Ectodermal cell (in vitro differentiated cells): Measurements from ENCODE around the gene NSG1.

Experiments
- H3K27ac ChIP-seq: 2 replicates; pipeline ENCODE4 v1.7.0; 2013; ENCODE audit warnings: mild to moderate bottlenecking, low read depth, low read length; ENCODE audit not compliant: insufficient read depth, poor library complexity, severe bottlenecking
- H3K27me3 ChIP-seq: 2 replicates; pipeline ENCODE4 v1.7.0; 2013; ENCODE audit warnings: mild to moderate bottlenecking, low read length; ENCODE audit not compliant: insufficient read depth, control insufficient read depth, poor library complexity, severe bottlenecking
- H3K36me3 ChIP-seq: one replicate; pipeline ENCODE4 v1.7.0; 2013; ENCODE audit warnings: low read length; ENCODE audit not compliant: control insufficient read depth, insufficient read depth
- H3K4me1 ChIP-seq: one replicate; pipeline ENCODE4 v1.7.0; 2013; ENCODE audit warnings: low read length; ENCODE audit not compliant: control insufficient read depth, insufficient read depth
- H3K4me3 ChIP-seq: 2 replicates; pipeline ENCODE4 v1.7.0; 2013; ENCODE audit warnings: low read depth, low read length, control low read depth; ENCODE audit not compliant: insufficient read depth
- H3K9me3 ChIP-seq: 2 replicates; pipeline ENCODE4 v1.7.0; 2013; ENCODE audit warnings: mild to moderate bottlenecking, low read length, moderate library complexity; ENCODE audit not compliant: control insufficient read depth
- WGBS, 2 experiments: methylation state at CpG; one replicate each; pipeline ENCODE4 v1.1.7; 2013; ENCODE audit warnings: missing lambda C conversion rate in 2 of 2; 5-methylcytosine and 5-hydroxymethylcytosine counted together

The NSG1 gene

DNA sequence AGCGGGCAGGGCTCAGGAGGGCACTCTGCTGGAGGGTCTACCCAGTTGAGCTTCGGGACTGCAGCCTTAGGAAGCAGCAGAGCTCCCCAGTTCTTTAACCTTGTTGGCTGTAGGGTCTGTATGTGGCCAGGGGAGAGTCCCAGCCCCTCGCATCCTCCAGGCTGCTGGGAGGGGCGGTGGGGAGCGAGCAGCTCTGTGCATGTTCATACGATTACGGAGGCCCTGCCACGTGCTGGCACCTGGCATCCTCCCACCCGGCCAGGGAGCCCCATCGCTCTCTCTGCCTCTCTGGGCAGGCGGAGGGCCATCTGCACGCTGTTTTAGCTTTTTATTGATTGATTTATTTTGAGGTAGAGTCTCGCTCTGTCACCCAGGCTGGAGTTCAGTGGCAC is 21.2 kb downstream of the NSG1 start:
- Histone ChIP-seq H3K9me3 (no peaks in the 10 kb centered on the region), H3K27ac (no peak overlapping the region), H3K4me3 (no peak overlapping the region), H3K4me1 (no peaks in the 10 kb centered on the region), H3K36me3 (no peaks in the 10 kb centered on the region), H3K27me3 (no peaks in the 10 kb centered on the region)
- 87 to 90% methylated on average over 13 of the region's 13 CpGs for WGBS, 2 experiments

DNA sequence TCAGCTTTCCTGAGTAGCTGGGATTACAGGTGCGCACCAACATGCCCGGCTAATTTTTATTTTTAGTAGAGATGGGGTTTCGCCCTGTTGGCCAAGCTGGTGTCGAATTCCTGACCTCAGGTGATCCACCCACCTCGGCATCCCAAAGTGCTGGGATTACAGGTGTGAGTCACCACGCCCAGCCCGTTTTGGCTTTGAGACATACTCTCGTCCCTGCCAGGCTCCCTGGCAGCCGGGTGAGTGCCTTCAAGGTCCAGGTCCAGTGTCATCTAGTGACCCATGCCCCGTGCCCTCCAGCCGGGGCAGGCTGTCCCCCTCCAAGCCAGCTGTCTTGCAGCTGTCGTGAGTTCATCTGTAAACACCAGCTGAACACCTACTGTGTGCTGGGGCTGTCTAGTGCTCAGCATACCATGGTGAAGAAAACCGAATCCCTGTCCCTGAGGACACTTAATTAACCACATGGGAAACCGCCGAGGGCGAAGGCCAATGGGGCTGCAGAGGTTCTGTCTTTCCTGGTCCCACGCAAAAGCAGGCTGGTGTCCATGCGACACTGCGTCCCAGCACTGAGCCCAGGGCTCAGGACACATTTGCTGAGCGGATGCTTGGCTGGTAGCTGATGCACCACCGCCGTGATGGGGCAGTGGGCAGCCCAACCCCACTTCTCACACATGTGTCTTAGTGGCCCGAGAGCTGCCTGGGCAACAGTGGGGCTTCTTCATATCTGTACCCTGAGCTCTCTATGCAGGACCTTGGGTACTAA is 21.9 kb downstream of the NSG1 start:
- H3K4me1 ChIP-seq, result no peaks in the 10 kb centered on the region
- no peaks in the 10 kb centered on the region for H3K9me3 ChIP-seq
- H3K4me3 ChIP-seq, result no peak overlapping the region
- H3K36me3 ChIP-seq, result no peaks in the 10 kb centered on the region
- H3K27me3 ChIP-seq, result no peaks in the 10 kb centered on the region
- WGBS, 2 experiments, result 90% methylated on average over 23 of the region's 23 CpGs
- H3K27ac ChIP-seq, result no peak overlapping the region

DNA sequence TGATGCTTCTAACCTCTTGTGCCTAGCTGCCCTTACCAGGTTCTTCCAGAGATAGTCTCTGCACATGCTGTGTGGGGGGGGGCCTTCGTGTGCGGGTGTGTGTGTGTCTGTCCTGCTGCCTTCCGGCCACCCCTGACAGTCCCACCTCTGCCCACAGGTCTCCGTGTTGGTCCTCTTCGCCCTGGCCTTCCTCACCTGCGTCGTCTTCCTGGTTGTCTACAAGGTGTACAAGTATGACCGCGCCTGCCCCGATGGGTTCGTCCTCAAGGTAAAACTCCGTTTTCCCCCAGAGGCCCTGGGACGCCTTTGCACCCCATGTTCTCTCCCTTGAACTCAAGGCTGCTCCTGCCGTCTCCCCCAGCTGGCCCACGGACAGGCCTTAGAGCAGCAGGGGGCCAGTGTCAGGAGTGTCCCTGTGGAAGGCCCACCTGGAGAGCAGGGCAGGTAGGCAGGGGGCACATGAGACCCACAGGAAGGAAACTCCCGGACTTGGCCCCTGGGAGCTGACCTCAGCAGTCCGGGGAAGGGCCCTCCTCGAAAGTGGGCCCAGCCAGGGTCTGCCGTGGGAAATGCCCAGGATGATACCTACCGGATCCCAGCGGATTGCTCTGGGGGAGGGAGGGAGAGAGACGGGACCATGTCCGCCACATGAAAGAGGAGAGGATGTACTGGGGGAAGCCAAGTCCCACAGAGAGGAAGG is 22.7 kb downstream of the NSG1 start:
- no peaks in the 10 kb centered on the region for H3K4me1 ChIP-seq
- WGBS, 2 experiments, result 95 to 96% methylated on average over 23 of the region's 23 CpGs
- no peaks in the 10 kb centered on the region for H3K27me3 ChIP-seq
- H3K27ac ChIP-seq, result no peak overlapping the region
- H3K4me3 ChIP-seq, result no peak overlapping the region
- H3K9me3 ChIP-seq, result no peaks in the 10 kb centered on the region
- no peaks in the 10 kb centered on the region for H3K36me3 ChIP-seq

DNA sequence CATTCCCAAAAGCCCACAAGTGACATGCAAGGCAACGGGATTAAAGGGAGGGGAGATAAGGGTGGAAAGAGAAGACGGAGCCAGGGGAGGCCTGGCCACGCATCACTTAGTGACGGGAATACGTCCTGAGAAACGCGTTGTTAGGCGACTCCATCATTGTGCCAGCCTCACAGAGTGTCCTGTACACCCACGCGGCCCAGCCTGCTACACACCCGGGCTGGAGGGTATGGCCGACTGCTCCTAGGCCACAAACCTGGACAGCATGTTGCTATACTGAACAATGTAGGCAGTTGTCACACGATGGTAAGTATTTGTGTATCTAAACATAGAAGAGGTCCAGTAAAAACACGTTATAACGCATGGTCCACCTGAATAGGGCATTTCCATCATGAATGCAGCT is 23.4 kb downstream of the NSG1 start:
- WGBS, 2 experiments, result 95% methylated on average over 15 of the region's 15 CpGs
- Histone ChIP-seq H3K27ac (no peak overlapping the region), H3K27me3 (no peaks in the 10 kb centered on the region), H3K4me1 (no peaks in the 10 kb centered on the region), H3K36me3 (no peaks in the 10 kb centered on the region), H3K4me3 (no peak overlapping the region), H3K9me3 (no peaks in the 10 kb centered on the region)

DNA sequence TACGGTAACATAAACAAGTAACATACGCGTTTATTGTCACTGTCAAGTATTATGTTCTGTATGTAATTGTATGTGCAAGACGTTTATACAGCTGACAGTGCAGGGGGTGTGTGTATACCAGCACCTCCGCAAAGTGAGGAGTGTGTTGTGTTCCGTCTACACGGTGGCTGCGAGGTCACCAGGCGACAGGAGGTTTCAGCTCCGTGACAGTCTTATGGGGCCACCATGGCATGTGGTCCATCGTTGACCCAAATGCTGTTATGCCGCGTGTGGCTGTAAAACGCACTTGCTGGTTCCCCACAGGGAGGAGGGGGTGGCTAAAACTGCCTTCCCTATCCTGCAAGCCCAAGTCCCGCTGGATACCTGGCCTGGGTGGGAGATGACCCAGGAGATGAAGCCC is 25.0 kb downstream of the NSG1 start:
- 94 to 96% methylated on average over 14 of the region's 15 CpGs for WGBS, 2 experiments
- no peaks in the 10 kb centered on the region for H3K9me3 ChIP-seq

DNA sequence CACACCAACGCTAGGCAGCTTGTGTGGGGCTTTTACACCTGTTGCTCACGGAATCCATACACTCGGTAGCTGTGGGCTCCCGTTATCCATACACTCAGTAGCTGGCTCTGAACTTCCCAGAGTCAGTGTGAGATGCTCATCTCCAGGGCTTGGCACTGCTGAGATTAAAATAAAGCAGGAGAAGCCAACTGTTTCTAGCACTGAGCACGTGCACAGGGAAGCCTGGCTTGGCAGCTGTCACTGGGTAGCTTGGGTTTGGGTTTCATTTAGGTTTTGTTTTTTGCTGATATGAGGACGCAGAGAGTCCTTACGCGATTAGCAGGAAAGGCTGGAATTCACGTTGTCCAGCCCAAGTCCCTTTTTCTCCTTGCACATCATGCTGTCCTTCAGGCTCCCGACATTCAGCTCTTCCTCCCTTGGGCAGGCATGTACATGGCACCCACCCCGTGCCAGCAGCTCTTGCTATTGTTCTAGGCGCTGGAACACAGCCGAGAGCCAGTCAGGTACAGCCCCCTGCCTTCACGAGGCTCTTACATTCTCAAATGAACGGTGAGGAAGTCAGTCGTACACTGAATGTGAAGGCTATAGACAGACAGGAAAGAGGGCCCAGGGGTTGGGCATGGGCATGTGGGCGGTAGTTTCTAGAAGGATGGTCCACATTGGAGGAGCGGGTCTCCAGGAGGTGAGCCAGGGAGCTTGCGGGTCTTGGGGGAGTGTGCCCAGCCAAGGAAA is 25.9 kb downstream of the NSG1 start:
- no peak overlapping the region for H3K27ac ChIP-seq
- H3K36me3 ChIP-seq, result no peaks in the 10 kb centered on the region
- 92 to 94% methylated on average over 19 of the region's 19 CpGs for WGBS, 2 experiments

More for the DNA sequence above, 25.0 kb downstream of the NSG1 start:
- no peaks in the 10 kb centered on the region for H3K36me3 ChIP-seq
- H3K27me3 ChIP-seq, result no peaks in the 10 kb centered on the region
- no peak overlapping the region for H3K27ac ChIP-seq
- H3K4me3 ChIP-seq, result no peak overlapping the region
- H3K4me1 ChIP-seq, result no peaks in the 10 kb centered on the region

DNA sequence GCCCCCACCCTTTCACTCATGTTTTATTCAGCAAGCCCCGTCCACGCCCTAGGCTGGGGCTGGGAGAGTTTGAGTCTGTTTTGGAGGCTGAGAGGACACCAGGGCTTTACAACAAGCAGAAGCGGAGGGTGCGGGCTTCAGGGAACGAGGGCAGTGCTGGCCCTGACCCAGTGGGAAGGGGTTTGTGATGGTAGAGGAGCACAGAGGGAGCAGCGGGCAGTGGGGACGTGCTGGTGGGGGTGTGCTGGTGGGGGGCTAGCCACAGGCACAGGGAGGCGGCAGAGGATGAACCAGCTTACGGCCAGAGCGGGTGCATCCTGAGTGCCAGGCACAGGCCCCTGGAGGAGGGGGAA is 26.4 kb downstream of the NSG1 start:
- no peaks in the 10 kb centered on the region for H3K27me3 ChIP-seq
- no peaks in the 10 kb centered on the region for H3K4me1 ChIP-seq
- WGBS, 2 experiments, result 93 to 95% methylated on average over 10 of the region's 10 CpGs
- H3K36me3 ChIP-seq, result no peaks in the 10 kb centered on the region
- H3K27ac ChIP-seq, result no peak overlapping the region
- no peaks in the 10 kb centered on the region for H3K9me3 ChIP-seq
- no peak overlapping the region for H3K4me3 ChIP-seq

More for the DNA sequence above, 25.9 kb downstream of the NSG1 start:
- no peaks in the 10 kb centered on the region for H3K9me3 ChIP-seq
- H3K4me3 ChIP-seq, result no peak overlapping the region
- no peaks in the 10 kb centered on the region for H3K27me3 ChIP-seq
- H3K4me1 ChIP-seq, result no peaks in the 10 kb centered on the region

- 90 to 93% methylated on average over 6 of the region's 7 CpGs for WGBS, 2 experiments
- Histone ChIP-seq H3K9me3 (no peaks in the 10 kb centered on the region), H3K27ac (no peak overlapping the region), H3K36me3 (no peaks in the 10 kb centered on the region), H3K4me1 (no peaks in the 10 kb centered on the region), H3K4me3 (no peak overlapping the region), H3K27me3 (no peaks in the 10 kb centered on the region)
Observed at GRCh38 chr4:4413806-4414205, 26.9 kb downstream of the NSG1 start.

DNA sequence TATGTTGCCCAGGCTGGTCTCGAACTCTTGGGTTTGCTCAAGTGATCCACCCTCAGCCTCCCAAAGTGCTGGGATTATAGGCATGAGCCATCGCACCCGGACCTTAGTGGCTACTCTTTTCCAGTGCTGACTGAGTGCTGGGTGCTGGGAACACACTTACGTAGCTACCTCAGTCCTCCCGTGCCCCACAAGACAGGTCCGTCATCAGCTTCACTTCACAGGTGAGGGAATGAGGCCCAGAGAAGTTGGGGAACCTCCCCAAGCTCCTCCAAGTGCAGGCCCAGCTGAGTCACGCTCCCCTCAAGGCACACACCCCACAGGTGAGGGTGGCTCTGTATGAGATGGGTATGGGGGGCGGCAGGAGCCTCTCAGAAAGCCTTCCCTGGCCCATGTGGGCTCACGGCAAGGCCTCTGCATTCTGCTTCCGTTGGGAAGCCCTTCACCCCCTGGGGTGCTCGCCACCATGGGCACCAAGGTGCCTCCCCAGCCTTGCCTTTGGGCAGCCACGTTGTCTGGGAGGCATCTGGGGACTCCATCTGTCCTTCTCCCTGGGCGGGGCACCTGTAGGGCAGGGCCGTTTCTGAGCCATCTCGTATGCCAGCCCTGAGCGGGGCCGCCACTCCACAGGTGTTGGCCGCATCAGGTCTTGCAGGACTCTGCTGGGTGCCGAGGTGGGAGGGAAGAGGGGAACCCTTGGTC is 28.4 kb downstream of the NSG1 start:
- Histone ChIP-seq H3K4me3 (no peak overlapping the region), H3K9me3 (no peaks in the 10 kb centered on the region), H3K4me1 (no peaks in the 10 kb centered on the region), H3K27ac (no peak overlapping the region), H3K36me3 (peaks cover 12% of the 10 kb centered on the region), H3K27me3 (no peaks in the 10 kb centered on the region)
- WGBS, 2 experiments, result 93 to 96% methylated on average over 19 of the region's 19 CpGs
